ENCODE measurements around the gene AGPS. TPM values are rescaled to one million over a fixed set of nuclear protein-coding genes. Genes with fewer than 3 reads are reported as not detected.

AGPS gene
- polyA plus RNA-seq, 3 donors: 7.1 to 26.9 (median 16.7) TPM

- WGBS (ENCODE audit: insufficient coverage): no CpG with 5 or more reads among the region's 1 CpG
- H3K36me3 ChIP-seq (replicated peaks in 1 of 2; ENCODE audit: control insufficient read depth in 1 of 2, insufficient read depth in 2 of 2, low read length in 2 of 2): no peaks in the 10 kb centered on the region
Observed at GRCh38 chr2:177344316-177344715, 48.3 kb upstream of the AGPS start.

DNA sequence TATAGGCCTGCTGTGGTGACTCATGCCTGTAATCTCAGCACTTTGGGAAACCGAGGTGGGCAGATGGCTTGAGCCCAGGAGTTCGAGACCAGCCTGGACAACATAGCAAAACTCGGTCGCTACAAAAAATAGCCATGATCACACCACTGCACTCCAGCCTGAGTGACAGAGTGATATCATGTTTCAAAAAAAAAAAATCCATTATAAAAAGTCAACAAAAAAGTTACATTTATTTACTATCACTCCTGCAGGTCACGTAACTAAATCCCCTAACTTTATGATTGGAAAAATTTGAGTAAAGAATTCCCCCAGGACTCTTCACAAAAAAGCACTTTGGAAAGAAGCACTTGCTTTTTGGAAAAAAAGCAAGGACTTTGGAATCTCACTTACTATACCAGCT lies 46.4 kb upstream of the AGPS start:
- H3K4me1 ChIP-seq (ENCODE audit: control insufficient read depth in 1 of 2, insufficient read depth in 2 of 2, low read length in 2 of 2): peaks cover 18 to 22% of the 10 kb centered on the region in 2 donors
- no peak for DNase-seq
- Mint-ChIP-seq H3K4me3 (no peak overlapping the region), H3K4me1 (peaks cover 5% of the 10 kb centered on the region), H3K9me3 (no peaks in the 10 kb centered on the region), H3K27ac (no peak overlapping the region), H3K36me3 (peaks cover 0 to 12% of the 10 kb centered on the region in 2 donors), H3K27me3 (ENCODE audit: low read depth in 3 of 3) (peaks cover 0 to 1% (median 0%) of the 10 kb centered on the region in 3 donors)
- no peaks in the 10 kb centered on the region for H3K27me3 ChIP-seq (ENCODE audit: control insufficient read depth in 2 of 2, insufficient read depth in 2 of 2, low read length in 2 of 2)
- no peak overlapping the region for H2AFZ ChIP-seq (ENCODE audit: insufficient read depth, low read depth, low read length, poor library complexity, severe bottlenecking)
- intact Hi-C loops (cut with micrococcal nuclease): no loop called here
- H3K79me2 ChIP-seq (ENCODE audit: insufficient read depth, low read length): no peaks in the 10 kb centered on the region
- TF ChIP-seq CTCF (IDR thresholded peaks at IDR 0.05): no peak
- no peak overlapping the region for H3K9ac ChIP-seq (ENCODE audit: insufficient read depth, low read length, poor library complexity, severe bottlenecking)
- H3K4me3 ChIP-seq (replicated peaks in 1 of 3; ENCODE audit: low read depth in 2 of 3, low read length in 3 of 3): no peak overlapping the region
- H3K27ac ChIP-seq (ENCODE audit: low read depth in 1 of 2, low read length in 2 of 2): no peak overlapping the region
- H3K9me3 ChIP-seq (replicated peaks in 1 of 2; ENCODE audit: control insufficient read depth in 1 of 2, insufficient read depth in 1 of 2, low read length in 2 of 2): no peaks in the 10 kb centered on the region
- H3K4me2 ChIP-seq (replicated peaks; ENCODE audit: extremely low read depth, low read length, poor library complexity, severe bottlenecking): no peak overlapping the region
- H4K20me1 ChIP-seq (ENCODE audit: insufficient read depth, low read length): no peaks in the 10 kb centered on the region
- no peaks in the 10 kb centered on the region for H3K36me3 ChIP-seq (replicated peaks in 1 of 2; ENCODE audit: control insufficient read depth in 1 of 2, insufficient read depth in 2 of 2, low read length in 2 of 2)
- WGBS (ENCODE audit: insufficient coverage): 100% methylated on average over 2 of the region's 5 CpGs

More at GRCh38 chr2:177344316-177344715, 48.3 kb upstream of the AGPS start:
- no peaks in the 10 kb centered on the region for H3K9me3 ChIP-seq (replicated peaks in 1 of 2; ENCODE audit: control insufficient read depth in 1 of 2, insufficient read depth in 1 of 2, low read length in 2 of 2)
- no peak overlapping the region for H3K4me3 ChIP-seq (replicated peaks in 1 of 3; ENCODE audit: low read depth in 2 of 3, low read length in 3 of 3)
- Mint-ChIP-seq H3K36me3 (peaks cover 0 to 12% of the 10 kb centered on the region in 2 donors), H3K9me3 (no peaks in the 10 kb centered on the region), H3K27ac (no peak overlapping the region), H3K27me3 (ENCODE audit: low read depth in 3 of 3) (peaks cover 0 to 1% (median 0%) of the 10 kb centered on the region in 3 donors), H3K4me3 (no peak overlapping the region), H3K4me1 (peaks cover 5% of the 10 kb centered on the region)
- H3K27ac ChIP-seq (ENCODE audit: low read depth in 1 of 2, low read length in 2 of 2): no peak overlapping the region
- no peak overlapping the region for H3K4me2 ChIP-seq (replicated peaks; ENCODE audit: extremely low read depth, low read length, poor library complexity, severe bottlenecking)
- H4K20me1 ChIP-seq (ENCODE audit: insufficient read depth, low read length): no peaks in the 10 kb centered on the region
- no peak for TF ChIP-seq CTCF (IDR thresholded peaks at IDR 0.05)
- intact Hi-C loops (cut with micrococcal nuclease): no loop called here
- H3K27me3 ChIP-seq (ENCODE audit: control insufficient read depth in 2 of 2, insufficient read depth in 2 of 2, low read length in 2 of 2): no peaks in the 10 kb centered on the region
- no peak for DNase-seq
- H3K4me1 ChIP-seq (ENCODE audit: control insufficient read depth in 1 of 2, insufficient read depth in 2 of 2, low read length in 2 of 2): peaks cover 0 to 3% of the 10 kb centered on the region in 2 donors
- H2AFZ ChIP-seq (ENCODE audit: insufficient read depth, low read depth, low read length, poor library complexity, severe bottlenecking): no peak overlapping the region
- no peaks in the 10 kb centered on the region for H3K79me2 ChIP-seq (ENCODE audit: insufficient read depth, low read length)
- no peak overlapping the region for H3K9ac ChIP-seq (ENCODE audit: insufficient read depth, low read length, poor library complexity, severe bottlenecking)

Measured in CD14-positive monocyte (primary cell).